H9 (cell line): ENCODE data around the gene CDH8. TPM values are rescaled to one million over a fixed set of nuclear protein-coding genes. Genes with fewer than 3 reads are reported as not detected.

Experiments used
- DNase-seq: peaks from one replicate; pipeline ENCODE4 v3.0.0-alpha.2; 2017
- H2AFZ ChIP-seq: one replicate; pipeline ENCODE4 v1.6.1; 2013; ENCODE audit warnings: mild to moderate bottlenecking, low read length, control low read depth, moderate library complexity
- H2AK5ac ChIP-seq: 2 replicates; pipeline ENCODE4 v1.6.1; 2013; ENCODE audit warnings: low read length, control low read depth, mixed read lengths; ENCODE audit not compliant: insufficient read length
- H2BK120ac ChIP-seq: one replicate; pipeline ENCODE4 v1.6.1; 2013; ENCODE audit warnings: low read depth, mild to moderate bottlenecking, low read length, control low read depth, inconsistent platforms; ENCODE audit not compliant: poor library complexity, severe bottlenecking
- H2BK12ac ChIP-seq: 2 replicates; pipeline ENCODE4 v1.6.1; 2013; ENCODE audit warnings: low read length, control low read depth, mixed read lengths, low read depth; ENCODE audit not compliant: insufficient read length
- H2BK15ac ChIP-seq: 2 replicates; pipeline ENCODE4 v1.6.1; 2013; ENCODE audit warnings: low read depth, low read length, control low read depth
- H2BK20ac ChIP-seq: one replicate; pipeline ENCODE4 v1.6.1; 2013; ENCODE audit warnings: low read depth, mild to moderate bottlenecking, low read length, control low read depth, inconsistent platforms; ENCODE audit not compliant: poor library complexity, severe bottlenecking
- H2BK5ac ChIP-seq: 2 replicates; pipeline ENCODE4 v1.6.1; 2013; ENCODE audit warnings: low read length, control low read depth, mixed read lengths; ENCODE audit not compliant: insufficient read length
- H3K14ac ChIP-seq: 2 replicates; pipeline ENCODE4 v1.6.1; 2013; ENCODE audit warnings: low read length, control low read depth; ENCODE audit not compliant: insufficient read depth
- H3K18ac ChIP-seq: 2 replicates; pipeline ENCODE4 v1.6.1; 2013; ENCODE audit warnings: low read depth, mild to moderate bottlenecking, mixed read lengths, low read length, control low read depth; ENCODE audit not compliant: insufficient read length
- H3K23ac ChIP-seq: 2 replicates; pipeline ENCODE4 v1.6.1; 2013; ENCODE audit warnings: low read length, control low read depth, mixed read lengths, low read depth; ENCODE audit not compliant: insufficient read length
- H3K23me2 ChIP-seq: 2 replicates; pipeline ENCODE4 v1.6.1; 2013; ENCODE audit warnings: low read depth, mild to moderate bottlenecking, mixed read lengths, low read length, control low read depth; ENCODE audit not compliant: insufficient read length, poor library complexity, severe bottlenecking
- H3K27ac ChIP-seq: 2 replicates; pipeline ENCODE4 v1.5.1; 2013; ENCODE audit warnings: low read length, control low read depth, mixed read lengths, low read depth; ENCODE audit not compliant: insufficient read length
- H3K27me3 ChIP-seq: 2 replicates; pipeline ENCODE4 v1.6.1; 2013; ENCODE audit warnings: low read length, control low read depth, inconsistent platforms; ENCODE audit not compliant: insufficient read depth
- H3K4ac ChIP-seq: 2 replicates; pipeline ENCODE4 v1.6.1; 2013; ENCODE audit warnings: low read depth, mild to moderate bottlenecking, control low read depth, inconsistent platforms, low read length, moderate library complexity
- H3K4me1 ChIP-seq: 2 replicates; pipeline ENCODE4 v1.6.1; 2013; ENCODE audit warnings: low read length, control low read depth, inconsistent platforms; ENCODE audit not compliant: insufficient read depth
- H3K4me2 ChIP-seq: 2 replicates; pipeline ENCODE4 v1.6.1; 2013; ENCODE audit warnings: low read length, control low read depth, mixed read lengths; ENCODE audit not compliant: insufficient read length, insufficient read depth
- H3K56ac ChIP-seq: 2 replicates; pipeline ENCODE4 v1.6.1; 2013; ENCODE audit warnings: low read depth, mild to moderate bottlenecking, mixed read lengths, low read length, control low read depth; ENCODE audit not compliant: insufficient read length
- H3K79me1 ChIP-seq: 2 replicates; pipeline ENCODE4 v1.6.1; 2013; ENCODE audit warnings: low read depth, mild to moderate bottlenecking, moderate library complexity, low read length, control low read depth, inconsistent platforms; ENCODE audit not compliant: insufficient read depth, poor library complexity, severe bottlenecking
- H3K79me2 ChIP-seq: 2 replicates; pipeline ENCODE4 v1.6.1; 2013; ENCODE audit warnings: low read length, control low read depth, inconsistent platforms; ENCODE audit not compliant: insufficient read depth
- H3K9ac ChIP-seq: 2 replicates; pipeline ENCODE4 v1.6.1; 2013; ENCODE audit warnings: low read length, control low read depth, mixed read lengths; ENCODE audit not compliant: insufficient read length; ENCODE audit errors: extremely low read depth
- H3K9me3 ChIP-seq: one replicate; pipeline ENCODE4 v1.6.1; 2013; ENCODE audit warnings: low read depth, low read length, inconsistent platforms; ENCODE audit not compliant: control insufficient read depth
- H3T11ph ChIP-seq: one replicate; pipeline ENCODE4 v1.6.1; 2013; ENCODE audit warnings: mild to moderate bottlenecking, low read length, control low read depth, inconsistent platforms
- H4K20me1 ChIP-seq: one replicate; pipeline ENCODE4 v1.6.1; 2013; ENCODE audit not compliant: control insufficient read depth, insufficient read length, insufficient read depth
- H4K5ac ChIP-seq: 2 replicates; pipeline ENCODE4 v1.6.1; 2013; ENCODE audit warnings: low read depth, mild to moderate bottlenecking, mixed read lengths, low read length, control low read depth; ENCODE audit not compliant: insufficient read length
- H4K8ac ChIP-seq: replicated peaks from 2 replicates; pipeline ENCODE4 v1.6.1; 2013; ENCODE audit warnings: low read length, control low read depth, mixed read lengths, low read depth; ENCODE audit not compliant: insufficient read length
- H4K91ac ChIP-seq: 2 replicates; pipeline ENCODE4 v1.6.1; 2013; ENCODE audit warnings: low read depth, mild to moderate bottlenecking, moderate library complexity, mixed read lengths, low read length, control low read depth; ENCODE audit not compliant: insufficient read length
- H3K27ac Mint-ChIP-seq, 3 experiments: 2 replicates in 2 of 3; 3 replicates in 1 of 3; pipeline ENCODE4 v1.8.0; 2020 to 2021; ENCODE audit warnings: mixed read lengths in 3 of 3, mild to moderate bottlenecking in 1 of 3, moderate library complexity in 1 of 3
- H3K27me3 Mint-ChIP-seq: 2 replicates; pipeline ENCODE4 v1.8.0; 2021; ENCODE audit warnings: low read depth, mild to moderate bottlenecking, moderate library complexity, mixed read lengths
- H3K36me3 Mint-ChIP-seq, 3 experiments: 2 replicates in 2 of 3; 3 replicates in 1 of 3; pipeline ENCODE4 v1.8.0; 2020 to 2021; ENCODE audit warnings: low read depth in 3 of 3, mixed read lengths in 3 of 3; ENCODE audit not compliant: insufficient read depth in 1 of 3
- H3K4me1 Mint-ChIP-seq, 2 experiments: 2 replicates each; pipeline ENCODE4 v1.8.0; 2020; ENCODE audit warnings: mixed read lengths in 2 of 2
- H3K4me3 Mint-ChIP-seq, 2 experiments: 2 replicates in 1 of 2; 3 replicates in 1 of 2; pipeline ENCODE4 v1.8.0; 2020 to 2021; ENCODE audit warnings: mild to moderate bottlenecking in 2 of 2, mixed read lengths in 2 of 2, moderate library complexity in 1 of 2
- H3K9me3 Mint-ChIP-seq, 2 experiments: 2 replicates in 1 of 2; 3 replicates in 1 of 2; pipeline ENCODE4 v1.8.0; 2020; ENCODE audit warnings: mild to moderate bottlenecking in 2 of 2, mixed read lengths in 2 of 2, moderate library complexity in 1 of 2
- CTCF ChIP-seq: fragments of 200-600 bp; sonication (generic); conservative IDR thresholded peaks from 3 replicates; pipeline ENCODE4 v1.8.0; 2021; ENCODE audit warnings: antibody characterized with exemption, mild to moderate bottlenecking
- WGBS: extraction: QIAGEN DNeasy Blood & Tissue Kit; methylation state at CpG from one replicate; pipeline ENCODE4 v1.1.7; 2013; ENCODE audit warnings: missing lambda C conversion rate, low lambda C conversion rate, mixed read lengths; ENCODE audit not compliant: insufficient read length; ENCODE audit errors: extremely low coverage; 5-methylcytosine and 5-hydroxymethylcytosine counted together
- total RNA-seq: library from RNA; stranded (reverse); gene quantifications from 2 replicates; pipeline ENCODE4 v1.2.1, GENCODE V29; 2021

Gene CDH8
- total RNA-seq, 1 experiment from 2014 or later, result 12.0 TPM

GRCh38 chr16:61831351-61831917, 204.8 kb downstream of the CDH8 start:
- H3K9ac ChIP-seq, result no peak overlapping the region
- no peaks in the 10 kb centered on the region for H3K27me3 ChIP-seq
- H3K27me3 Mint-ChIP-seq, result no peaks in the 10 kb centered on the region
- no peak overlapping the region for H3K4ac ChIP-seq
- no CpG with 5 or more reads among the region's 5 CpGs for WGBS
- H4K5ac ChIP-seq, result no peak overlapping the region
- no peak overlapping the region for H2BK5ac ChIP-seq
- H3K27ac ChIP-seq, result no peak overlapping the region
- no peak for DNase-seq
- no peaks in the 10 kb centered on the region for H3K23me2 ChIP-seq
- H3K9me3 Mint-ChIP-seq, result no peaks in the 10 kb centered on the region; a peak in 1 of 5 replicates
- H4K91ac ChIP-seq, result no peak overlapping the region
- H3K9me3 ChIP-seq, result no peaks in the 10 kb centered on the region
- H3K27ac Mint-ChIP-seq, result no peak overlapping the region
- no peaks in the 10 kb centered on the region for H3K79me2 ChIP-seq
- no peak overlapping the region for H3T11ph ChIP-seq
- no peaks in the 10 kb centered on the region; a peak in 1 of 7 replicates for H3K36me3 Mint-ChIP-seq
- H2BK20ac ChIP-seq, result no peak overlapping the region
- H2AFZ ChIP-seq, result no peak overlapping the region
- H3K4me2 ChIP-seq, result no peak overlapping the region
- H3K4me3 Mint-ChIP-seq, result no peak overlapping the region
- no peak overlapping the region for H2BK15ac ChIP-seq
- H3K18ac ChIP-seq, result no peak overlapping the region
- no peaks in the 10 kb centered on the region for H3K79me1 ChIP-seq
- no peaks in the 10 kb centered on the region for H4K20me1 ChIP-seq
- no peak overlapping the region for H2AK5ac ChIP-seq
- H4K8ac ChIP-seq, result no peak overlapping the region
- H2BK120ac ChIP-seq, result no peak overlapping the region
- H3K4me1 Mint-ChIP-seq, result peaks cover 6 to 8% of the 10 kb centered on the region in 2 experiments
- no peak overlapping the region for H3K14ac ChIP-seq
- H2BK12ac ChIP-seq, result no peak overlapping the region
- H3K56ac ChIP-seq, result no peak overlapping the region
- no peaks in the 10 kb centered on the region for H3K4me1 ChIP-seq
- no peak for TF ChIP-seq CTCF
- H3K23ac ChIP-seq, result no peak overlapping the region
